Neural crest cell (in vitro differentiated cells): Measurements from ENCODE around the gene KIF5A. TPM values are rescaled to one million over a fixed set of nuclear protein-coding genes. Genes with fewer than 3 reads are reported as not detected.
A peak's percentile ranks its signal among the peaks of the same experiment; 100 is the strongest.
"Not testable (repeated sequence)": the region's sequence is repeated elsewhere in the genome, so short reads cannot be mapped to it uniquely, and the experiment has no call there.

Experiments
- DNase-seq: peaks from one replicate; pipeline ENCODE4 v3.0.0; 2021; ENCODE audit warnings: low read depth, mixed read lengths, low spot score
- H3K27ac Mint-ChIP-seq: one replicate; pipeline ENCODE4 v1.8.0; 2021; ENCODE audit warnings: mild to moderate bottlenecking, mixed read lengths; ENCODE audit not compliant: unreplicated experiment
- H3K27me3 Mint-ChIP-seq: 2 replicates; pipeline ENCODE4 v1.8.0; 2021; ENCODE audit warnings: low read depth, mild to moderate bottlenecking, mixed read lengths
- H3K36me3 Mint-ChIP-seq: 2 replicates; pipeline ENCODE4 v1.8.0; 2021; ENCODE audit warnings: low read depth, mild to moderate bottlenecking, mixed read lengths
- H3K4me1 Mint-ChIP-seq: 2 replicates; pipeline ENCODE4 v1.8.0; 2021; ENCODE audit warnings: mixed read lengths
- H3K4me3 Mint-ChIP-seq: one replicate; pipeline ENCODE4 v1.8.0; 2021; ENCODE audit warnings: mild to moderate bottlenecking, mixed read lengths
- H3K9me3 Mint-ChIP-seq: 2 replicates; pipeline ENCODE4 v1.8.0; 2021; ENCODE audit warnings: mixed read lengths
- total RNA-seq: library from RNA; stranded (reverse); gene quantifications from 2 replicates; pipeline ENCODE4 v1.2.1, GENCODE V29; 2021
- TF ChIP-seq, protein P1 (sequence below): fragments of 200-600 bp; sonication (generic); conservative IDR thresholded peaks from 2 replicates; pipeline ENCODE4 v1.5.0; 2021; ENCODE audit warnings: antibody characterized with exemption, mild to moderate bottlenecking

Gene KIF5A
- total RNA-seq, 1 donor from 2014 or later, result 20.8 TPM

DNA sequence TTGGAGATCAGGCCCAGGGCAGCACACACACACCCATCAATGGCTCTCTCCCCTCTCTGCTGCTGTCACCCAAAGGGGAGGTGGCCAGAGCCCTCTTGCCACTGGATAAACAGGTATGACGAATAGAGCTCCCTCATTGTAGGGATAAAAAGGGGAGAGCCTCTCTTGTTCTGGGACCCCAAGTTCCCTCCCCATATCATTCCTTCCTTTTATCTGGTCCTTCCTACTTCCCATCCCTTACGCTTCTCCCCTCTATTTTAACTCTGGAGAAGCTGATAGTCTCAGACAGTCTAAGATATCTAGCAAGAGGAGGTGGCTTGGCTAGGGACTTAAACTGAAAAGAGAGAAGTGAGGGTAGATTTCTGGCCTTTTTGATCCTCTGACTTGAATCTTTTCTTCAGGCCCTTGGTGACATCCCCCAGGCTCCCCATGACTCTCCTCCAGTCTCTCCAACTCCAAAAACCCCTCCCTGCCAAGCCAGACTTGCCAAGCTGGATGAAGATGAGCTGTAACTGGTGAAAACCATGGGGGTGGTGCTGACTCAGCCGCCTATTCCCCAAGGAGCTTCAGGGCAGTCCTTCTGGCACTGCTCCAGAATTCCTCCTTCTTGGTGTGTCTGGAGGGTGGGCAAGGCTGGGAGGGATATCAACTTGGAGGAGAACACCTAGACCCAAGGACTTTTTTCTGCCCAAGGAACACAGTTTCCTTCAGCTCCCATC is 66.7 kb downstream of the KIF5A start:
- Mint-ChIP-seq H3K9me3 (no peaks in the 10 kb centered on the region), H3K27ac (no peak overlapping the region), H3K4me1 (peaks cover 28% of the 10 kb centered on the region), H3K36me3 (peaks cover 28% of the 10 kb centered on the region), H3K4me3 (peak overlapping the region; percentile 12), H3K27me3 (peaks cover 46% of the 10 kb centered on the region)
- TF ChIP-seq, protein P1, sequence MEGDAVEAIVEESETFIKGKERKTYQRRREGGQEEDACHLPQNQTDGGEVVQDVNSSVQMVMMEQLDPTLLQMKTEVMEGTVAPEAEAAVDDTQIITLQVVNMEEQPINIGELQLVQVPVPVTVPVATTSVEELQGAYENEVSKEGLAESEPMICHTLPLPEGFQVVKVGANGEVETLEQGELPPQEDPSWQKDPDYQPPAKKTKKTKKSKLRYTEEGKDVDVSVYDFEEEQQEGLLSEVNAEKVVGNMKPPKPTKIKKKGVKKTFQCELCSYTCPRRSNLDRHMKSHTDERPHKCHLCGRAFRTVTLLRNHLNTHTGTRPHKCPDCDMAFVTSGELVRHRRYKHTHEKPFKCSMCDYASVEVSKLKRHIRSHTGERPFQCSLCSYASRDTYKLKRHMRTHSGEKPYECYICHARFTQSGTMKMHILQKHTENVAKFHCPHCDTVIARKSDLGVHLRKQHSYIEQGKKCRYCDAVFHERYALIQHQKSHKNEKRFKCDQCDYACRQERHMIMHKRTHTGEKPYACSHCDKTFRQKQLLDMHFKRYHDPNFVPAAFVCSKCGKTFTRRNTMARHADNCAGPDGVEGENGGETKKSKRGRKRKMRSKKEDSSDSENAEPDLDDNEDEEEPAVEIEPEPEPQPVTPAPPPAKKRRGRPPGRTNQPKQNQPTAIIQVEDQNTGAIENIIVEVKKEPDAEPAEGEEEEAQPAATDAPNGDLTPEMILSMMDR, result no peak
- DNase-seq, result no peak

- peaks cover 31% of the 10 kb centered on the region for H3K36me3 Mint-ChIP-seq
Measured at GRCh38 chr12:57617942-57618341, 68.1 kb downstream of the KIF5A start.

GRCh38 chr12:57618431-57618830 is 68.6 kb downstream of the KIF5A start:
- not testable (repeated sequence) for DNase-seq, H3K4me3 Mint-ChIP-seq, H3K9me3 Mint-ChIP-seq, H3K27ac Mint-ChIP-seq
- H3K36me3 Mint-ChIP-seq, result peaks cover 31% of the 10 kb centered on the region
- H3K4me1 Mint-ChIP-seq, result peaks cover 26% of the 10 kb centered on the region
- H3K27me3 Mint-ChIP-seq, result peaks cover 64% of the 10 kb centered on the region

More at GRCh38 chr12:57617942-57618341, 68.1 kb downstream of the KIF5A start:
- no peak overlapping the region for H3K4me3 Mint-ChIP-seq
- peaks cover 26% of the 10 kb centered on the region for H3K4me1 Mint-ChIP-seq
- no peak for DNase-seq
- no peaks in the 10 kb centered on the region for H3K9me3 Mint-ChIP-seq
- TF ChIP-seq, protein P1, result no peak
- H3K27me3 Mint-ChIP-seq, result peaks cover 60% of the 10 kb centered on the region
- H3K27ac Mint-ChIP-seq, result no peak overlapping the region

DNA sequence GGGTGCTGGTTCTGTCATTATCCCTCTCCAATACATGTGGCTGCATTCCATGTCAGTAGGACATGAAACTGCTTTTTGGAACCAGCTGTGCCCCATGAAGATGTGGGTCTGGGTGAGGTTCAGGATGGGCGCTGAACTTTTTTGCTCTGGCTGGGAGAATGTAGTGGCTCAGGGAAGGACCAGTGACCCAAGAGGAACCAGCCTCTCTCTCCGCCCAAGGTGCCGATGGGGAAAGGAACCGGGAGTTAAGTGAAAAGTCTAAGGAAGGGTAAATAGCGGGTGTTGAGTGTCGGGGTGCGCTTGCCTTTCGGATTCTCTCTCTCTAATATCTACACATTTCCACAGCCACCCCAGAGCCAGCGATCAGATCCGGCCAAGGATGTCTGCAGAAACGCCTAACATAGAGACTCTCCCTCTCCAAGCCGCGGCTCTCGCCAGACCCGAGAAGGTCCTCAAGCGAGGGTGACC is 69.2 kb downstream of the KIF5A start:
- H3K36me3 Mint-ChIP-seq, result peaks cover 31% of the 10 kb centered on the region
- peaks cover 70% of the 10 kb centered on the region for H3K27me3 Mint-ChIP-seq
- H3K4me1 Mint-ChIP-seq, result peaks cover 24% of the 10 kb centered on the region
- TF ChIP-seq, protein P1, result no peak
- H3K4me3 Mint-ChIP-seq, result peak overlapping the region; percentile 40
- DNase-seq, result no peak
- no peaks in the 10 kb centered on the region for H3K9me3 Mint-ChIP-seq
- no peak overlapping the region for H3K27ac Mint-ChIP-seq

DNA sequence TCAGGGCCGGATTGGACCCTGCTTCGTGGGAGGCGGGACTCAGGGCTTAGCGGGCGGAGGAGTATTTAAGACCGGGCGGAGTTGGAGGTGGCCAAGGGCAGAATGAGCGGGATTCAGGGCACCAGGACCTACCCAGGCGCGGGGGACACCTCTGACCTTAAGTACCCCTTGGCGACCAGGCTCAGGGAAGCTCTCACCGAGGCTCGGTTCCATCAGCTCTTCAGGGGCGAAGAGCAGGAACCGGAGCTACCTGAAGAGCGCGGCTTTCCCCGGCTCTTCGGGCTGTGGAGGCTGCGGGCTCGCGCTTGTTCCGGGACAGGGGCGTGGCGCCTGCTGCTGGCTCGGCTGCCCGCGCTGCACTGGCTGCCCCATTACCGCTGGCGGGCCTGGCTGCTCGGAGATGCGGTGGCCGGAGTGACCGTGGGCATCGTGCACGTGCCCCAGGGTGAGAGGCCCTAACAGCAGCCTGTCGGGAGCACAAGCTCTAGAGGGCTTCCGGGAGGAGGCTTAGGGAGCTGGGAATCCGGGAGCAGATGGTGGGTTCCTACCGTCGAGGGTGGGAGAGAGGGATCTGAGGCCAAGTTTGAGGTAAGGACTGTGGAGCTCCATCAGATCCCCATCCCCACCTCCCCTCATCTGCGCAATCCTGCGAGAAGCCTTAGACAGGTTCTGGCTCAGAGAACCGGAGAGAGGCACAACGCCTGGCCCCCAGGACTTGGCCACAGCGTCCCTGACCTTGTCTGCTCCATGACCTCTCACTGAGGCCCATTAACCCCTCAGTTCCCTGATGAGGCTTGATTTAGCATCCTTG is 69.8 kb downstream of the KIF5A start:
- TF ChIP-seq, protein P1, result no peak
- H3K27ac Mint-ChIP-seq, result no peak overlapping the region
- peaks cover 76% of the 10 kb centered on the region for H3K27me3 Mint-ChIP-seq
- DNase-seq, result no peak
- H3K9me3 Mint-ChIP-seq, result no peaks in the 10 kb centered on the region
- peak overlapping the region; percentile 40 for H3K4me3 Mint-ChIP-seq
- H3K36me3 Mint-ChIP-seq, result peaks cover 27% of the 10 kb centered on the region
- H3K4me1 Mint-ChIP-seq, result peaks cover 20% of the 10 kb centered on the region
